H1 (cell line): ENCODE data around the gene ATP1A1.

ENCODE experiments used
- ATF2 ChIP-seq: IDR thresholded peaks from 2 replicates; pipeline ENCODE4 v1.6.1; 2012; ENCODE audit warnings: low read length, inconsistent platforms
- JUN ChIP-seq: IDR thresholded peaks from 2 replicates; pipeline ENCODE4 v1.6.1; 2011; ENCODE audit warnings: low read depth, mild to moderate bottlenecking, improper control_type of control experiment, low read length

- TF ChIP-seq JUN: no peak
- TF ChIP-seq ATF2: no peak
Observed at GRCh38 chr1:116382857-116383483, 9.9 kb downstream of the ATP1A1 start.
